ENCODE results near the gene NELFCD.

GRCh38 chr20:59024111-59024530 lies 43.1 kb downstream of the NELFCD start:
- TF ChIP-seq, protein P1, sequence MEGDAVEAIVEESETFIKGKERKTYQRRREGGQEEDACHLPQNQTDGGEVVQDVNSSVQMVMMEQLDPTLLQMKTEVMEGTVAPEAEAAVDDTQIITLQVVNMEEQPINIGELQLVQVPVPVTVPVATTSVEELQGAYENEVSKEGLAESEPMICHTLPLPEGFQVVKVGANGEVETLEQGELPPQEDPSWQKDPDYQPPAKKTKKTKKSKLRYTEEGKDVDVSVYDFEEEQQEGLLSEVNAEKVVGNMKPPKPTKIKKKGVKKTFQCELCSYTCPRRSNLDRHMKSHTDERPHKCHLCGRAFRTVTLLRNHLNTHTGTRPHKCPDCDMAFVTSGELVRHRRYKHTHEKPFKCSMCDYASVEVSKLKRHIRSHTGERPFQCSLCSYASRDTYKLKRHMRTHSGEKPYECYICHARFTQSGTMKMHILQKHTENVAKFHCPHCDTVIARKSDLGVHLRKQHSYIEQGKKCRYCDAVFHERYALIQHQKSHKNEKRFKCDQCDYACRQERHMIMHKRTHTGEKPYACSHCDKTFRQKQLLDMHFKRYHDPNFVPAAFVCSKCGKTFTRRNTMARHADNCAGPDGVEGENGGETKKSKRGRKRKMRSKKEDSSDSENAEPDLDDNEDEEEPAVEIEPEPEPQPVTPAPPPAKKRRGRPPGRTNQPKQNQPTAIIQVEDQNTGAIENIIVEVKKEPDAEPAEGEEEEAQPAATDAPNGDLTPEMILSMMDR (IDR thresholded peaks at IDR 0.05) = no peak
- TF ChIP-seq POLR2AphosphoS5 (IDR thresholded peaks at IDR 0.05) (peak in 1 of 3 donors; percentile 1), EP300 (IDR thresholded peaks at IDR 0.05; ENCODE audit: low read depth) (no peak)

All from transverse colon (tissue), 4 donors.